Stimulated activated CD8-positive, alpha-beta memory T cell treated with anti-CD3 and anti-CD28 coated beads, Interleukin-12 subunit alpha, Interleukin-12 subunit beta, amount 100 ng/mL, for 1 hour (primary cell): ENCODE measurements around the gene CARD11.

Experiments
- DNase-seq: peaks from one replicate; pipeline ENCODE4 v3.0.0-alpha.2; 2020; ENCODE audit warnings: low read depth

Gene CARD11

GRCh38 chr7:3043544-3044371, at the start of gene CARD11:
CARD11 (minus strand) TSS chr7:3043867; CDS start chr7:2958506, 85,361 bp downstream.
- DNase-seq, result peak; percentile 40

- peak; percentile 41 for DNase-seq
Measured at GRCh38 chr7:3092468-3092867, 48.8 kb upstream of the CARD11 start.

GRCh38 chr7:3091631-3092030, 48.0 kb upstream of the CARD11 start:
- DNase-seq, result no peak

- no peak for DNase-seq
Measured at GRCh38 chr7:3089493-3089892, 45.8 kb upstream of the CARD11 start.

GRCh38 chr7:3087243-3087755, 43.6 kb upstream of the CARD11 start:
- no peak for DNase-seq

GRCh38 chr7:3083350-3083749, 39.7 kb upstream of the CARD11 start:
- no peak for DNase-seq

GRCh38 chr7:3082831-3083230, 39.2 kb upstream of the CARD11 start:
- DNase-seq, result no peak

GRCh38 chr7:3082386-3082785, 38.7 kb upstream of the CARD11 start:
- DNase-seq, result no peak

GRCh38 chr7:3080106-3080505, 36.4 kb upstream of the CARD11 start:
- no peak for DNase-seq

GRCh38 chr7:3078514-3078913, 34.8 kb upstream of the CARD11 start:
- DNase-seq, result no peak

- no peak for DNase-seq
Measured at GRCh38 chr7:3076700-3077099, 33.0 kb upstream of the CARD11 start.

GRCh38 chr7:3076163-3076562, 32.5 kb upstream of the CARD11 start:
- no peak for DNase-seq

- no peak for DNase-seq
Measured at GRCh38 chr7:3075441-3075840, 31.8 kb upstream of the CARD11 start.

- DNase-seq, result no peak
Measured at GRCh38 chr7:3074459-3074821, 30.8 kb upstream of the CARD11 start.

GRCh38 chr7:3073763-3074458, 30.2 kb upstream of the CARD11 start:
- DNase-seq, result no peak

GRCh38 chr7:3070908-3071307, 27.2 kb upstream of the CARD11 start:
- no peak for DNase-seq

GRCh38 chr7:3069771-3070449, 26.2 kb upstream of the CARD11 start:
- DNase-seq, result no peak

- no peak for DNase-seq
Measured at GRCh38 chr7:3068530-3068929, 24.9 kb upstream of the CARD11 start.

GRCh38 chr7:3067606-3068380, 24.1 kb upstream of the CARD11 start:
- no peak for DNase-seq

- DNase-seq, result no peak
Measured at GRCh38 chr7:3067193-3067592, 23.5 kb upstream of the CARD11 start.

- no peak for DNase-seq
Measured at GRCh38 chr7:3066506-3066905, 22.8 kb upstream of the CARD11 start.

- DNase-seq, result no peak
Measured at GRCh38 chr7:3065724-3066143, 22.1 kb upstream of the CARD11 start.
